Stimulated activated CD4-positive, alpha-beta T cell treated with anti-CD3 and anti-CD28 coated beads, Interleukin-4, amount 100 ng/mL, for 1 hour (primary cell): ENCODE measurements around the gene ABHD17A.

Experiments
- DNase-seq: peaks from one replicate; pipeline ENCODE4 v3.0.0-alpha.2; 2020

The ABHD17A gene

GRCh38 chr19:1885398-1886119, at the start of gene ABHD17A:
TSS of gene ABHD17A (minus strand) at chr19:1885496. CDS start at chr19:1881566, 3,930 bp downstream.
- peak; percentile 96 for DNase-seq

GRCh38 chr19:1933942-1934341, 48.6 kb upstream of the ABHD17A start:
- no peak for DNase-seq

- DNase-seq: no peak
Measured at GRCh38 chr19:1933244-1933643, 47.9 kb upstream of the ABHD17A start.

GRCh38 chr19:1932395-1932794, 47.1 kb upstream of the ABHD17A start:
- DNase-seq: no peak

GRCh38 chr19:1931445-1931844, 46.1 kb upstream of the ABHD17A start:
- no peak for DNase-seq

- peak; percentile 82 for DNase-seq
Measured at GRCh38 chr19:1929021-1929742, 43.9 kb upstream of the ABHD17A start.

- DNase-seq: no peak
Measured at GRCh38 chr19:1925544-1925943, 40.2 kb upstream of the ABHD17A start.

- DNase-seq: no peak
Measured at GRCh38 chr19:1924320-1924961, 39.1 kb upstream of the ABHD17A start.

- peak; percentile 32 for DNase-seq
Measured at GRCh38 chr19:1923319-1923718, 38.0 kb upstream of the ABHD17A start.

- DNase-seq: no peak
Measured at GRCh38 chr19:1922803-1923202, 37.5 kb upstream of the ABHD17A start.

GRCh38 chr19:1921825-1922224, 36.5 kb upstream of the ABHD17A start:
- no peak for DNase-seq

GRCh38 chr19:1921326-1921725, 36.0 kb upstream of the ABHD17A start:
- DNase-seq: no peak

GRCh38 chr19:1920644-1921043, 35.3 kb upstream of the ABHD17A start:
- no peak for DNase-seq

- no peak for DNase-seq
Measured at GRCh38 chr19:1918975-1919374, 33.7 kb upstream of the ABHD17A start.

- no peak for DNase-seq
Measured at GRCh38 chr19:1917926-1918325, 32.6 kb upstream of the ABHD17A start.

GRCh38 chr19:1917146-1917545, 31.9 kb upstream of the ABHD17A start:
- DNase-seq: no peak

GRCh38 chr19:1914826-1915341, 29.6 kb upstream of the ABHD17A start:
- no peak for DNase-seq

GRCh38 chr19:1913781-1914577, 28.7 kb upstream of the ABHD17A start:
- no peak for DNase-seq

- DNase-seq: no peak
Measured at GRCh38 chr19:1912760-1913505, 27.6 kb upstream of the ABHD17A start.

GRCh38 chr19:1911995-1912394, 26.7 kb upstream of the ABHD17A start:
- DNase-seq: no peak

GRCh38 chr19:1911098-1911497, 25.8 kb upstream of the ABHD17A start:
- no peak for DNase-seq

- DNase-seq: no peak
Measured at GRCh38 chr19:1910177-1910576, 24.9 kb upstream of the ABHD17A start.
